HepG2 (cell line): ENCODE measurements around the gene CD7. TPM values are rescaled to one million over a fixed set of nuclear protein-coding genes. Genes with fewer than 3 reads are reported as not detected.

Source experiments
- ATAC-seq: fragments of 200-7000 bp; cut with Tn5 transposase; 3 replicates; pipeline ENCODE4 v1.9.1; 2020; ENCODE audit warnings: mild to moderate bottlenecking, moderate library complexity
- BruUV-seq: library from RNA; stranded (reverse); fragments of 400-500 nt; replicated peaks from 2 replicates; lab custom pipeline; 2021; lab: Mats Ljungman, UMichigan
- CTCF ChIA-PET: fragments of 300-600 bp; formaldehyde crosslinking; extraction: SDS; loops from one replicate; lab custom pipeline; 2021; ENCODE audit warnings: low total read pairs, inconsistent platforms, low intra/inter-chr PET ratio; lab: Yijun Ruan, JAX
- POLR2A ChIA-PET: fragments of 350-600 bp; sonication (Branson Sonifier 250); formaldehyde crosslinking; loops from one replicate; lab custom pipeline; 2020; ENCODE audit warnings: antibody characterized with exemption, inconsistent platforms; lab: Yijun Ruan, JAX
- DNase-seq: peaks from one replicate; pipeline ENCODE4 v3.0.0-alpha.2; 2015; ENCODE audit warnings: low spot score
- FAIRE-seq: peaks from 3 replicates; lab custom pipeline; 2011; peaks lifted over from hg19 to GRCh38; lab: Jason Lieb, UNC
- H2AFZ ChIP-seq: one replicate; pipeline ENCODE4 v1.6.1; 2011; ENCODE audit warnings: low read length, inconsistent platforms
- H3K27ac ChIP-seq: fragments of 300-600 bp; 3 replicates; pipeline ENCODE4 v1.8.0; 2011; ENCODE audit warnings: mixed run types, mild to moderate bottlenecking, mixed read lengths, low read length, inconsistent platforms; ENCODE audit not compliant: insufficient read depth; ENCODE audit errors: extremely low read length
- H3K27me3 ChIP-seq, 2 experiments: fragments of 200-600 bp in 1 of 2; 2 replicates in 1 of 2; 3 replicates in 1 of 2; pipeline versions ENCODE4 v1.6.0 to v1.8.0; 2011; ENCODE audit warnings: low read length in 2 of 2, mild to moderate bottlenecking in 2 of 2, moderate library complexity in 2 of 2, inconsistent platforms in 1 of 2; ENCODE audit not compliant: insufficient read depth in 2 of 2, control insufficient read depth in 1 of 2
- H3K36me3 ChIP-seq, 2 experiments: fragments of 200-600 bp in 1 of 2; replicated peaks in 1 of 2; 2 replicates in 1 of 2; 3 replicates in 1 of 2; pipeline versions ENCODE4 v1.5.1 to v1.8.0; 2011; ENCODE audit warnings: low read length in 2 of 2, inconsistent platforms in 1 of 2; ENCODE audit not compliant: insufficient read depth in 2 of 2, control insufficient read depth in 1 of 2
- H3K4me1 ChIP-seq: 2 replicates; pipeline ENCODE4 v1.5.1; 2012; ENCODE audit warnings: low read length, inconsistent platforms; ENCODE audit not compliant: insufficient read depth
- H3K4me2 ChIP-seq: 2 replicates; pipeline ENCODE4 v1.6.0; 2011; ENCODE audit warnings: low read depth, low read length, inconsistent platforms
- H3K4me3 ChIP-seq, 3 experiments: fragments of 200-600 bp in 1 of 3; sonication (generic), shearing (Covaris generic) in 1 of 3; replicated peaks in 1 of 3; 2 replicates each; pipeline ENCODE4 v1.5.1; 2011 to 2016; ENCODE audit warnings: low read length in 3 of 3, inconsistent platforms in 2 of 3, low read depth in 2 of 3, mild to moderate bottlenecking in 2 of 3, control low read depth in 1 of 3, mixed read lengths in 1 of 3; ENCODE audit not compliant: insufficient read depth in 1 of 3
- H3K79me2 ChIP-seq: one replicate; pipeline ENCODE4 v1.6.1; 2011; ENCODE audit warnings: low read length, inconsistent platforms; ENCODE audit not compliant: insufficient read depth
- H3K9ac ChIP-seq: 2 replicates; pipeline ENCODE4 v1.6.0; 2011; ENCODE audit warnings: mild to moderate bottlenecking, low read depth, low read length, inconsistent platforms; ENCODE audit not compliant: insufficient read depth
- H3K9me3 ChIP-seq: 2 replicates; pipeline ENCODE4 v1.5.1; 2012; ENCODE audit warnings: mild to moderate bottlenecking, low read length
- H4K20me1 ChIP-seq: 2 replicates; pipeline ENCODE4 v1.6.0; 2011; ENCODE audit warnings: inconsistent platforms, mild to moderate bottlenecking, low read length, moderate library complexity; ENCODE audit not compliant: insufficient read depth
- CEBPG ChIP-seq: IDR thresholded peaks from 2 replicates; pipeline ENCODE4 v1.6.1; 2016
- FOSL2 ChIP-seq: sonication (generic); formaldehyde crosslinking; IDR thresholded peaks from 2 replicates; pipeline ENCODE4 v1.4.0; 2020; ENCODE audit warnings: missing genetic modification reagents
- TBX2 ChIP-seq: sonication (generic); formaldehyde crosslinking; IDR thresholded peaks from 2 replicates; pipeline ENCODE4 v1.5.0; 2020; ENCODE audit warnings: missing genetic modification reagents, mild to moderate bottlenecking, borderline replicate concordance
- ZMYM3 ChIP-seq: sonication (generic); formaldehyde crosslinking; IDR thresholded peaks from 2 replicates; pipeline ENCODE4 v1.5.1; 2020; ENCODE audit warnings: mild to moderate bottlenecking, missing genetic modification reagents
- ZNF607 ChIP-seq: sonication (generic); formaldehyde crosslinking; IDR thresholded peaks from 2 replicates; pipeline ENCODE4 v1.5.1; 2020; ENCODE audit warnings: missing genetic modification reagents, mild to moderate bottlenecking, borderline replicate concordance
- ZNF776 ChIP-seq: sonication (generic); formaldehyde crosslinking; IDR thresholded peaks from 2 replicates; pipeline ENCODE4 v1.4.0; 2020; ENCODE audit warnings: mild to moderate bottlenecking, missing genetic modification reagents
- WGBS: methylation state at CpG from one replicate; pipeline ENCODE4 v1.1.6; 2017; ENCODE audit warnings: low lambda C conversion rate; 5-methylcytosine and 5-hydroxymethylcytosine counted together
- in situ Hi-C: cut with HindIII; loops from 2 replicates; pipeline ENCODE4 v1.10.0; 2017; ENCODE audit warnings: low pct_unique_long_range_greater_than_20kb; ENCODE audit not compliant: extremely low pct_ligation_motif_present
- intact Hi-C: fragments of 100-400 bp; cut with micrococcal nuclease; formaldehyde crosslinking; loops from one replicate; pipeline ENCODE4 v1.10.0; 2022; ENCODE audit not compliant: unreplicated experiment
- polyA plus RNA-seq, 8 experiments: library from polyadenylated mRNA; depleted of rRNA in 3 of 8; stranded (reverse) in 7 of 8; unstranded in 1 of 8; fragments of >200 nt; fragmentation: Illumina TruSeq in 4 of 8; extraction: Trizol in 4 of 8; gene quantifications; 2 replicates each; pipeline versions ENCODE4 v1.2.1 to v1.2.3, GENCODE V29; 2011 to 2016; ENCODE audit warnings: low read depth in 4 of 8, missing spikeins in 1 of 8, mixed read lengths in 1 of 8; ENCODE audit not compliant: insufficient read depth in 1 of 8
- total RNA-seq, 5 experiments: library from RNA; depleted of rRNA; stranded (reverse); fragments of >200 nt; fragmentation: Illumina TruSeq; extraction: Trizol; gene quantifications; 2 replicates each; pipeline ENCODE4 v1.2.3, GENCODE V29; 2016; ENCODE audit warnings: low read depth in 1 of 5
- TF ChIP-seq, protein P1 (sequence below): IDR thresholded peaks from 2 replicates; pipeline ENCODE4 v1.6.1; 2016; ENCODE audit warnings: control low read depth
- TF ChIP-seq, protein P2 (sequence below): sonication (generic); formaldehyde crosslinking; IDR thresholded peaks from 2 replicates; pipeline ENCODE4 v1.4.0; 2020; ENCODE audit warnings: missing genetic modification reagents
- TF ChIP-seq, protein P3 (sequence below), 2 experiments: fragments of 450-650 bp in 1 of 2; sonication (generic) in 1 of 2; formaldehyde crosslinking; IDR thresholded peaks; 2 replicates each; pipeline versions ENCODE4 v1.5.0 to v1.8.0; 2020 to 2022; ENCODE audit warnings: mild to moderate bottlenecking in 1 of 2, missing genetic modification reagents in 1 of 2
- TF ChIP-seq, protein P4 (sequence below): sonication (generic); formaldehyde crosslinking; IDR thresholded peaks from 2 replicates; pipeline ENCODE4 v1.4.0; 2020; ENCODE audit warnings: missing genetic modification reagents
- TF ChIP-seq, protein P5 (sequence below): sonication (generic); formaldehyde crosslinking; IDR thresholded peaks from 2 replicates; pipeline ENCODE4 v1.5.0; 2020; ENCODE audit warnings: mild to moderate bottlenecking, missing genetic modification reagents

CD7 gene
- total and polyA plus RNA-seq, 2 of the 13 experiments (the other 11 are each of a cell fraction or from before 2014, with no cell fraction given): 67.6 to 76.4 TPM

DNA sequence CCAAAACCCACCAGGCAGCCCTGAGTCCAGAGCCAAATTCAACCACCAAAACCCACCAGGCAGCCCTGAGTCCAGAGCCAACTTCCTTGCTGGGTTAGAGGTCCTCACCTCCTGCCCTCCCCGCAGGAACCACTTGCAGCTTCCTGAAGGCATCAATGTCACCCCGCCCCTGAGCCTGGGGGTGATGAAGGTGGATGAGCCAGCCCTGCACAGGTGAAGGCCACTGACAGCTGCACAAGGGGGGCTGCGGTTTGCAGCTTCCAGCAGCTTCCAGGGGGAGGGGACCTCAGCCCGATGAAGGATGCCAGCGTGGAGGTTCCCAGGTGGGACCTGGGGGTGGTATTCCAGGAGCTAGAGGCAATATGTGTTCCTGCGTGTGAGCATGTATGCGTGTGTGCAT, 36.3 kb downstream of the CD7 start (continued):
- TF ChIP-seq, protein P1, sequence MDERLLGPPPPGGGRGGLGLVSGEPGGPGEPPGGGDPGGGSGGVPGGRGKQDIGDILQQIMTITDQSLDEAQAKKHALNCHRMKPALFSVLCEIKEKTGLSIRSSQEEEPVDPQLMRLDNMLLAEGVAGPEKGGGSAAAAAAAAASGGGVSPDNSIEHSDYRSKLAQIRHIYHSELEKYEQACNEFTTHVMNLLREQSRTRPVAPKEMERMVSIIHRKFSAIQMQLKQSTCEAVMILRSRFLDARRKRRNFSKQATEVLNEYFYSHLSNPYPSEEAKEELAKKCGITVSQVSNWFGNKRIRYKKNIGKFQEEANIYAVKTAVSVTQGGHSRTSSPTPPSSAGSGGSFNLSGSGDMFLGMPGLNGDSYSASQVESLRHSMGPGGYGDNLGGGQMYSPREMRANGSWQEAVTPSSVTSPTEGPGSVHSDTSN: no peak
- no peak for TF ChIP-seq TBX2 (CRISPR knock-in tag)

DNA sequence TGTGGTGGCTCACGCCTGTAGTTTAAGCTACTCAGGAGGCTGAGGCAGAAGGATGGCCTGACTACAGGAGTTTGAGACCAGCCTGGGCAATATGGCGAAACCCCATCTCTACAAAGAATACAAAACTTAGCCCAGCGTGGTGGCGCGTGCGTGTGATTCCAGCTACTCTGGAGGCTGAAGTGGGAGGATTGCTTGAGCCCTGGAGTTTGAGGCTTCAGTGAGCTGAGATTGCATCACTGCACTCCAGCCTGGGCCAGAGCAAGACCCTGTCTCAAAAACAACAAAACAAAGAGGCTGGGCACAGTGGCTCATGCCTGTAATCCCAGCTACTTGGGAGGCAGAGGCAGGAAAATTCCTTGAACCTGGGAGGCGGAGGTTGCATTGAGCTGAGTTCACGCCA, 36.9 kb downstream of the CD7 start:
- in situ Hi-C loops: no loop called here
- ChIA-PET CTCF (no interaction called here), POLR2A (interaction anchor here (0.9 to 4.4 kb wide), 4 partner anchors 10 to 258 kb away, joined by 3 to 46 read pairs (median 16); partner anchors contain the start of genes CENPX and LRRC45)
- Histone ChIP-seq H3K36me3 (no peaks in the 10 kb centered on the region), H3K27me3 (peaks cover 2 to 14% of the 10 kb centered on the region in 2 experiments; a peak in 4 of 5 replicates), H3K27ac (no peak overlapping the region), H2AFZ (no peak overlapping the region), H3K4me1 (peaks cover 65% of the 10 kb centered on the region), H4K20me1 (no peaks in the 10 kb centered on the region), H3K4me2 (no peak overlapping the region), H3K9ac (no peak overlapping the region), H3K79me2 (no peaks in the 10 kb centered on the region), H3K9me3 (no peaks in the 10 kb centered on the region), H3K4me3 (no peak overlapping the region)
- ATAC-seq (no peak), DNase-seq (no peak), FAIRE-seq (no peak)
- intact Hi-C loops: no loop called here
- no TSS peak for BruUV-seq
- 78% methylated on average over 8 of the region's 8 CpGs for WGBS
- TF ChIP-seq FOSL2 (CRISPR knock-in tag): no peak
- peak; percentile 65 for TF ChIP-seq CEBPG
- TF ChIP-seq, protein P2, sequence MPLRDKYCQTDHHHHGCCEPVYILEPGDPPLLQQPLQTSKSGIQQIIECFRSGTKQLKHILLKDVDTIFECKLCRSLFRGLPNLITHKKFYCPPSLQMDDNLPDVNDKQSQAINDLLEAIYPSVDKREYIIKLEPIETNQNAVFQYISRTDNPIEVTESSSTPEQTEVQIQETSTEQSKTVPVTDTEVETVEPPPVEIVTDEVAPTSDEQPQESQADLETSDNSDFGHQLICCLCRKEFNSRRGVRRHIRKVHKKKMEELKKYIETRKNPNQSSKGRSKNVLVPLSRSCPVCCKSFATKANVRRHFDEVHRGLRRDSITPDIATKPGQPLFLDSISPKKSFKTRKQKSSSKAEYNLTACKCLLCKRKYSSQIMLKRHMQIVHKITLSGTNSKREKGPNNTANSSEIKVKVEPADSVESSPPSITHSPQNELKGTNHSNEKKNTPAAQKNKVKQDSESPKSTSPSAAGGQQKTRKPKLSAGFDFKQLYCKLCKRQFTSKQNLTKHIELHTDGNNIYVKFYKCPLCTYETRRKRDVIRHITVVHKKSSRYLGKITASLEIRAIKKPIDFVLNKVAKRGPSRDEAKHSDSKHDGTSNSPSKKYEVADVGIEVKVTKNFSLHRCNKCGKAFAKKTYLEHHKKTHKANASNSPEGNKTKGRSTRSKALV (CRISPR knock-in tag): no peak
- TF ChIP-seq ZNF776: no peak
- TF ChIP-seq ZMYM3: peak; percentile 37; the same call in 1 of the 2 replicates
- TF ChIP-seq, protein P3, sequence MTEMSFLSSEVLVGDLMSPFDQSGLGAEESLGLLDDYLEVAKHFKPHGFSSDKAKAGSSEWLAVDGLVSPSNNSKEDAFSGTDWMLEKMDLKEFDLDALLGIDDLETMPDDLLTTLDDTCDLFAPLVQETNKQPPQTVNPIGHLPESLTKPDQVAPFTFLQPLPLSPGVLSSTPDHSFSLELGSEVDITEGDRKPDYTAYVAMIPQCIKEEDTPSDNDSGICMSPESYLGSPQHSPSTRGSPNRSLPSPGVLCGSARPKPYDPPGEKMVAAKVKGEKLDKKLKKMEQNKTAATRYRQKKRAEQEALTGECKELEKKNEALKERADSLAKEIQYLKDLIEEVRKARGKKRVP (CRISPR knock-in tag; IDR thresholded peaks at IDR 0.05): 0 out of 4 replicates have a peak, but pooled peaks of 1 of the 2 experiments have one; percentile 14
- TF ChIP-seq ZNF607: no peak
- TF ChIP-seq, protein P4, sequence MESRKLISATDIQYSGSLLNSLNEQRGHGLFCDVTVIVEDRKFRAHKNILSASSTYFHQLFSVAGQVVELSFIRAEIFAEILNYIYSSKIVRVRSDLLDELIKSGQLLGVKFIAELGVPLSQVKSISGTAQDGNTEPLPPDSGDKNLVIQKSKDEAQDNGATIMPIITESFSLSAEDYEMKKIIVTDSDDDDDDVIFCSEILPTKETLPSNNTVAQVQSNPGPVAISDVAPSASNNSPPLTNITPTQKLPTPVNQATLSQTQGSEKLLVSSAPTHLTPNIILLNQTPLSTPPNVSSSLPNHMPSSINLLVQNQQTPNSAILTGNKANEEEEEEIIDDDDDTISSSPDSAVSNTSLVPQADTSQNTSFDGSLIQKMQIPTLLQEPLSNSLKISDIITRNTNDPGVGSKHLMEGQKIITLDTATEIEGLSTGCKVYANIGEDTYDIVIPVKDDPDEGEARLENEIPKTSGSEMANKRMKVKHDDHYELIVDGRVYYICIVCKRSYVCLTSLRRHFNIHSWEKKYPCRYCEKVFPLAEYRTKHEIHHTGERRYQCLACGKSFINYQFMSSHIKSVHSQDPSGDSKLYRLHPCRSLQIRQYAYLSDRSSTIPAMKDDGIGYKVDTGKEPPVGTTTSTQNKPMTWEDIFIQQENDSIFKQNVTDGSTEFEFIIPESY (CRISPR knock-in tag): peak; percentile 62; the same call in 1 of the 2 replicates
- TF ChIP-seq, protein P5, sequence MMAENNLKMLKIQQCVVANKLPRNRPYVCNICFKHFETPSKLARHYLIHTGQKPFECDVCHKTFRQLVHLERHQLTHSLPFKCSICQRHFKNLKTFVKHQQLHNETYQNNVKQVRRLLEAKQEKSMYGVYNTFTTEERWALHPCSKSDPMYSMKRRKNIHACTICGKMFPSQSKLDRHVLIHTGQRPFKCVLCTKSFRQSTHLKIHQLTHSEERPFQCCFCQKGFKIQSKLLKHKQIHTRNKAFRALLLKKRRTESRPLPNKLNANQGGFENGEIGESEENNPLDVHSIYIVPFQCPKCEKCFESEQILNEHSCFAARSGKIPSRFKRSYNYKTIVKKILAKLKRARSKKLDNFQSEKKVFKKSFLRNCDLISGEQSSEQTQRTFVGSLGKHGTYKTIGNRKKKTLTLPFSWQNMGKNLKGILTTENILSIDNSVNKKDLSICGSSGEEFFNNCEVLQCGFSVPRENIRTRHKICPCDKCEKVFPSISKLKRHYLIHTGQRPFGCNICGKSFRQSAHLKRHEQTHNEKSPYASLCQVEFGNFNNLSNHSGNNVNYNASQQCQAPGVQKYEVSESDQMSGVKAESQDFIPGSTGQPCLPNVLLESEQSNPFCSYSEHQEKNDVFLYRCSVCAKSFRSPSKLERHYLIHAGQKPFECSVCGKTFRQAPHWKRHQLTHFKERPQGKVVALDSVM (CRISPR knock-in tag): peak; percentile 96
